ENCODE results near the gene APEH.

Gene APEH
- 112 to 122 reads per million in 2 donors for total RNA-seq

DNA sequence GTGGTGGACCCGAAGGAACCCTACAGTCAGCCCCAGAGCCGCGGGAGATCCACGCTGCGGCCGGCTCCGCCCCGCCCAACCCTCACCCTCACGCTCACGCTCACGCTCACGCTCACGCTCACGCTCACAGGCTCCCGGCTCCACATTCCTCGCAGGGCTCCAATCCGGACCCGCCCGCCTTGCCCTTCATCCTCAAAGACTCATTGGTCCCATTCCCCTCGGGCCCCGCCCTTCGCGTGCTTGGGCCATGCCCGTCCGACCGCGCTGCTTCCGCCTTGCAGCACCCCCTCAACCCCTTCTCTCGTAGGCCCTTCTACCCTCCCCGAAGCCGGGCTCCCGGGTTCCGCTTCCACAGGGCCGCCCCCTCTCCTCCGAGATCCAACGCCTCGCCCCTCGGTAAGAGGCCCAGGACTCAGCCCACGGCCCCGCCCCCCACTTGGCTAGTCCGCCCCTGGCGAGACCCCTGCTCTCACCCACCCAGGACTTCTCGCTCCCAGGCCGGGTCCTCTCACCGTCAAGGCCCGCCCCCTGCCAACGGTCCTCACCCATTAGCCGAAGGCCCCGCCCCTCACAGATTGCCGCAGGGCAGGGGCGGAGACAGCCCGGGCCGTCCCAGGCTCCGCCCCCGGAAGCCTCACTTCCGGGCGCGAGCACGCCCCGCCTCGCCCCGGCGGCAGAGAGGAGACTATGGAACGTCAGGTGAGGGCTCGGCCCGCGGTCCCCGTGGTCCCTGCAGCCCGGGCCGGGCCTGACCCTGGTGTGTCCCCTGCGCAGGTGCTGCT is at the start of gene APEH:
Gene APEH (plus strand): TSS at position 637 of the 782 bp plus-strand sequence. CDS start 51 bp downstream, at position 688.
- DNase-seq, result no peak

DNA sequence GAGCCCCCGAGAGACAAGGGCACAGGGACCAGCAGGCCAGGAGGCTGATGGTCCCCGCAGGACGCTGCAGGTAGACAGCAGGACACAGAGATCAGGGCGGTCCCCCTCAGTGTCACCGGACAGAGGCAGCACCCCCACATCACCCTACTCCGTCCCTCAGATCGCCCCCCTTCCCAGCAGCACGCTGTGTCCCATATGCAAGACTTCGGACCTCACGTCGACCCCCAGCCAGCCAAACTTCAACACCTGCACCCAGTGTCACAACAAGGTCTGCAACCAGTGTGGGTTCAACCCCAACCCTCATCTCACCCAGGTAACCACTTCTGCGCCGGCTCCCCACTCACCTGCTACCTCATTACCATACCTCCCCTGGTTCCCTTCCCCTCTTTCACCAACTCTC is 49.1 kb upstream of the APEH start:
- DNase-seq, result no peak

DNA sequence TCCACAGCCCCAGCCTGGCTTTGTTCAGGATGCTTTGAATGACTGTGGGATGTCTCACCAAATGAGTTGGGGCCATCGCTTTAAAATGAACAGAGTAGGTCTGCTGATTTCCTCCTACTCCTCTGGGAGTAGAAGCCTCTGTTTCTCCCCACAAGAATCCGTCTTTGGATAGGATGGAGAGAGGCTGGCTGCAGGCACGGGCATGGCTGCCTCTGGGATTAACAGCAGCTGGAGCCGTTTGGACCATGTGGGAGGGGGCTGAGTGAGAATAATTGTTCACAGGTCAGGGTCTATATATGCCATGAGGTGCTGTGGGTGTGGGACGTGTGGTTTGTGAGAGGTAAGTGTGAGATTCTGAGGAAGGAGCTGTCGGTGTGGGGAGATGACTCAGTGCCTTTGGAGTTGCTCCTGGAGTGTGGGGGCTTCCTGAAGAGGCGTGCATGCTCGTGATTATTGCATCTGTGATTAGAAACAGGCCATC is 48.0 kb upstream of the APEH start:
- no peak for DNase-seq

DNA sequence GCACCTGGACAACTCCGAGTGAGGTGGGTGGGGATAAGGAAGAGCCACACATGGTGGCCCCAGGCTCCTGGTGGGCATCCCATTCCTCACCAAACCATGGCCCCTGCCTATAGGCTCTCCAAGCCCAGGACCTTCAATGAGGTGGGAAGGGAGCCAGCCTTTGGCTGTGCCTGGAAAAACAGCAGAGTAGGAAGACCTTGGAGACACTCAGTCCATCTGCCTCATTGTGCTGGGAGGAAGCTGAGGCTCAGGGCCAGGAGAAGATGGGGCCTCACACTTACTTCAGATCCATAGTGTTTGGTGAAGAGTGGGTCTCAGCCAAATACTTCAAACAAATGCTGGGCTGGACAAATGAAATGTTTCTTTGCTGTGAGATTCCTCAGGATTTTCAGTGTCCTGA is 47.4 kb upstream of the APEH start:
- no peak for DNase-seq

DNA sequence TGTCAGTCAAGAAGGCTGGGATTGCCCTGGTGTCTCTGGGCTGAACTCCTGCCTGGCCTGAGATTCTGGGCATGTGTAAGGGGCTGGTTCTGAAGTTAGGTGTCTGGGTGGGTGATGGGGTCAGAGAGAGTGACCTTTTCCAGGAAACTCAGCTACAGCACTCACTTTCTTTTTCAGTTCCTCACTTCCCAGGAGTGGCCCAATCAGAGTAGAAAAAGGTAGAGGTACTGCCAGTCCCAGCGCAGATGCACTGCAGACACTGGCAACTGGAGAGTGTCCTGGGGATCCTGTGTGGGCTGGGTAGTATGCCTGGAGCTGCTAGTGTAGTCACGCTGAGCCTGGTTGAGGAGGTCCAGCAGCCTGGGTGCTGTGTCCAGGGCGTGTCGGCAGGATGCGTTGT is 46.5 kb upstream of the APEH start:
- no peak for DNase-seq

DNA sequence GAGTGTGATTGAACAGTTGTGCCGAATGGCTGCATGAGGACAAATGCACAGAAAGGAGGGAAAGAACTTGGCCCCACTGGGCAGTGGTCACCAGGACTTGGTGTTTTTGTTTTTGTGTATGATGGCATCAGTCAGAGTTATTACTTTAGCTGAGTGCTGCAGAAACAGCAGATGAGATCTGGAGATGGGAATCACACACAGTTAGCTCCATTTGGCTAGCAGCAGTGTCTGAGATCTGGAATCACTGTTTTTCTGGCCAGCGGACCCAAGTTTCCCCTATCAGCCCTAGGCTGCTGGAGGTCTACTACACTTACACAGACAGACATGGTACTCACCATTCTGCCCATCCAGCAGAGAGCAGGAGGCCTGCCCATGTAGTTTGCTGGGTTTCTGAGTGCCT is 45.9 kb upstream of the APEH start:
- DNase-seq, result no peak

DNA sequence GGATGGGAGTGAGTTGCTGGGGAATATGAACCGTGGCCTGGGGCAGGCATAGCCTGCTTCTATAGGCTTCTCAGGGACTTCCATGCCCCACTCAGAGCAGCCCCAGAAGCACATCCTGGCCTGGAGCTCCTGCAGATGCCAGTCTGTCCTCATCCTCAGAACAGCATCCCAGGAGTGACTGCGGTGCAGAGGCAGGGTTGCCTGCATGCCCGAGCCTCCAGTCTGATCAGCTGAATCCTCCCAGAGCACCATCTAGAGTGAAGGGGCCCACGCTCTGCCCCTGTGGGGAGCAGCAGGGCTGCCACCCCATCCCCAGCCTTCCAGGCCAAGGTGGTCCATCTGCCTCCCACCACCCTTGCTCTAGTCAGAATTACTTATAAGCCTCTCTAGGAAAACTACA is 44.7 kb upstream of the APEH start:
- no peak for DNase-seq

DNA sequence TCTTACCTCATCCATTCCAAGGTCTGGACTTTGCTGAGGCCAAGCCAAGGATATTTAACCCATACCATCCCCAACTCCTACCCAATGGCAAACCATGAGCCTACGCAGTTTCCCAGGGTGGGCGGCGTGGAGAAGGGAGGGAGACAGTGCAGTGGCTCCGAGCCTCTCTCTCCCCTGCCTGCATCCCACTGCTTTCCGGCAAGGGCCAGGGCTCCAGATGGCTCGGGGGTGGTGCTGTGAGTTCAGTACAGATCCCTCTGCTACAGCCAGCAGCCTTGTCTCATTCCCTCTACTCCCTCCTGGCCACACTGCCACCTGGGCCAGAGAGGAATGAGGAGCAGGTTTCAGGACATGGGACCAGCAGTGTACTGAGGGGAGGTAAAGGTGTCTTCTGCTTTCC is 44.3 kb upstream of the APEH start:
- no peak for DNase-seq

DNA sequence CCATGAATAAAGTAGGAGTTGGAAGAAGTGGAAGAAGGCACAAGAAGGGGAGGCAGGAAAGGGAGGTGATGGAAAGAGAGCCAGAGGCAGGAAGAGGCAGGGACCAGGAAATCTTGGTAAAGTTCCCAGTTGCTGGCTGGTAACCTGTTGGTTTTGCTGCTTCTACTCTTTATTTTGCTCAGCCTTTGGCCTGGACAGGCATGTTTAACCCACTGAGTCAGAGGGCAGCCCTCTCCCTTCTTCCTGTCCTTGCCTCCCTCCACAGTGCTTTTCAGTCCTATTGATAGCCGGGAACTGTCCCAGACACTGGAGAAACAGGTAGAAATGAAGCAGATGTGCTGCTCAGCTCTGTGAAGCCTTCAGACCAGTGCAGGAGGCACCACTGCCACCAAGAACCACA is 43.4 kb upstream of the APEH start:
- DNase-seq, result no peak

DNA sequence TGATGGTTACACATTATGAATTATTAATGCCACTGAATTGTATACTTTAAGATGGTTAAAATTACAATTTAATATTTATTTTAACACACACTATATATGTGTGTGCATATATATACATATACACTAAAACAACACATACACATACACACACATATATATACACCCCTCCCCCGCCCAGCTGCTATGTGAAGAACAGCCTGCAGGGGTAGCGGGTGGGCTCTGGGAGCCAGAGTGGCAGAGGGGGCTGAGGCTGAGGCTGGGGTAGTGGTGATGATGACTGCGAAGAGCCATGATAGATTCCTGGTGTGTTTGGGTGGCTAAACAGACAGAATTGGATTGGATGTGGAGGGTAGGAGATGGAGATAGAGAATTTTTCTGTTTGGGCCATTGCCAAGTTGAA is 39.4 kb upstream of the APEH start:
- no peak for DNase-seq

DNA sequence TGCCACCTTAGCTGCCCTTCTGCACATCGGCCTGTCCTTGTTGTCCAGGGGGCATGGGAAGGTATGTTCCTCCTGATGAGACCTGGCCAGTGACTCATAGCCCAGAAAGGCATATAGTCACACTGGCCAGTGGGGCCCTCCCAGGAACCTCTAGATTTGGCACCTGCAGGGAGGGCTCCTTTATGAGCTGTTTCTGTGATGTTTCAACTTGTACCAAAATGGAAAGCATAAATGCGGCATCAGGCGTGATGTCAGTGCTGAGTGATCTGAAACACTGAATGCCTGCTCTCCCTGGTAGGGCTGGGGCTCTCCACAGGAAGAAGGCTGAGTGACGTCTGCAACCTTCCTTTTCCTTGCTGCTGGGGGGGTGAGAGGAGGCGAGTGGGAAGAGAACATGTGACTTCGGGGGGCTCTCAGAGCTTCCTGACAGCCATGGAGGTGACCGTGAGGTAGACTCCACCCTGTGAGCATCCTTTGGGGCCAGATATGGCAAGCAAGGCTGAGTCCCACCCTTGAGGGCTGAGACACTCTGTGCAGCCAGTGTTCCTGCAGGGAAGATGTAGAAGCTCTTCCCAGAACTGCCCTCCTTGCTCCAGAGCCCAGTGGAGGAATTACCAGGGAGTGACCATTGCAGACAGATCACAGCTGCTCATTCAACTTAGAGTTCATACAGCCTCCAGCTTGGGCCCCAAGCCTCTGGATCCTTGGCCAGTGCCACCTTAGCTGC is 37.1 kb upstream of the APEH start:
- DNase-seq, result no peak

DNA sequence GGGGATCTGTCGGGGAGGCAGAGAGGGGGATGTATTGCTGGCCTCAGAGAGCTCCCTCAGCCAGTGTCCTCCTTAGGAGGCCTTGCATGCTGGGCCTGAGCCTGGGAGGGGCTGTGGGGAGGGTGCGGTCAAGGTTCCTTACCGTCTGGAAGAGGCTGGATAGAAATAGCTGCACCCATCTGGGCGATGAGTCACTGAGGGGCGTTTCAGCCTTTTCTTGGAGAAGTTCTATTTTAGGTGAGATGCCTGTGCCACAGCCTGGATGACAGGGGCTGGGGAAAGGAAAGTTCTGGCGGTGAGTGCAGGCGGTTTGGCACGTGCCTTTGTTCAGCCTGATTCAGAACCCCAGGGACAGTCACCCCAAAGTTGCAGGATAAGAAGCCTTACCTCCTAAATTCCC is 35.7 kb upstream of the APEH start:
- no peak for DNase-seq

DNA sequence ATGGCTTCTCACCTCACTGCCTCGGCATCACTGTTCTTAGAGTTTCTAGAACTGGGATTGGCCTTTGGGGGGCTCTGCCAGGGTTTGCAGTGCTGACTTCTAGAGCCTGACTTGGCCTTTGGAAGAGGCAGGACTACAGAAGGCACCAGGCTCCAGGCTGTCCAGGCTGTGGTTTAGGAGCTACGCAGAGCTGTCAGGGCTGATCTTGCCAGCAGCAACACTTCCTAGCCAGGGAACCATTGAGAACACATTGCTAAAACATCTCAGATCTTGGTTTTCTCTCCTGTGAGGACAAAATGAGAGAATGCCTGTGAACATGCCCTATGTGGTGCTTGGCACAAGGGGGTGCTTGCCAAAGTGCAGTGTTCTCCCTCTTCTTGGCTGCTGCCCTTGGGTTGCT is 34.6 kb upstream of the APEH start:
- DNase-seq, result no peak

DNA sequence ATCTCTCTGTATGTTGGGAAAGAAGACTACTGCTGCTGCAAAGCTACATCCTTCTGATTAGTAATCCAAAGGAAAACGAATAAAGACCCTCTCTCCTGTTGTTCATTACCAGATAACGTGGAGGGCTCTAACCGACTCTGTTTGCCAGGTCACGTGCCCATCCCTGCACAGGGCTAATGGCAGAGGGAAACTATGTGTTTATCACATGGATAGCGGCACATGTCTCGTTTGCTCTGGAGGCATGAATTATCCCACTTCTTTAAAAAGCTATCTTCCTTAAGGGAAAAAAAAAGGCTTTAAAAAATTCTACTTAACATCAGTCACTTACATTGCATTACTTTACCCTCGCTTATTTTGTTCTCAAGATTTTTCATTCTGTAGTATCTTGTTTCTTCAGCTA is 32.9 kb upstream of the APEH start:
- no peak for DNase-seq

DNA sequence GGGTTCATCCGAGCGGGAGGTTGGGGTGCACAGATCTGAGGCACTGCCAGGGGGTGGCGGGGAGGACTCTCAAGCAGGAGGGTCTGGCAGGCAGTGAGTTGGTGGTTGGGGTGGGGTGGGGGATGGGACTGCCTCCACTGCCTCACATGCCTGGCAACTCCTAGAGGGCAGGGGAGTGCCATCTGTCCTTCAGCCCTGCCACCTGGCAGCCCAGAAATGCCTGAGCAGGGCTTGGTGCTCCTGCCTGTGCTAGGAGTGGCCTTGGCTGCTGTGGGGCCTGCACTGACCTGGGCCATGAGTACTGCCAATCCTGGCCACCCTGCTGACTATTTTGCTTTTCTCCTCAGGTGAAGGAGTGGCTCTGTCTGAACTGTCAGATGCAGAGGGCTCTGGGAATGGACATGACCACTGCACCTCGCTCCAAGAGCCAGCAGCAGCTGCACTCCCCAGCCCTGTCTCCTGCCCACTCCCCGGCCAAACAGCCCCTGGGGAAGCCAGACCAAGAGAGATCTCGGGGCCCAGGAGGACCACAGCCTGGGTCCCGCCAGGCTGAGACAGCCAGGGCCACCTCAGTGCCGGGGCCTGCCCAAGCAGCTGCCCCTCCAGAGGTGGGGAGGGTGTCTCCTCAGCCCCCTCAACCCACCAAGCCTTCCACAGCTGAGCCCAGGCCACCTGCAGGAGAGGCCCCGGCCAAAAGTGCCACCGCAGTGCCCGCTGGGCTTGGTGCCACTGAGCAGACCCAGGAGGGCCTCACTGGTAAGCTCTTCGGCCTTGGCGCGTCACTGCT is 32.0 kb upstream of the APEH start:
- DNase-seq, result no peak

DNA sequence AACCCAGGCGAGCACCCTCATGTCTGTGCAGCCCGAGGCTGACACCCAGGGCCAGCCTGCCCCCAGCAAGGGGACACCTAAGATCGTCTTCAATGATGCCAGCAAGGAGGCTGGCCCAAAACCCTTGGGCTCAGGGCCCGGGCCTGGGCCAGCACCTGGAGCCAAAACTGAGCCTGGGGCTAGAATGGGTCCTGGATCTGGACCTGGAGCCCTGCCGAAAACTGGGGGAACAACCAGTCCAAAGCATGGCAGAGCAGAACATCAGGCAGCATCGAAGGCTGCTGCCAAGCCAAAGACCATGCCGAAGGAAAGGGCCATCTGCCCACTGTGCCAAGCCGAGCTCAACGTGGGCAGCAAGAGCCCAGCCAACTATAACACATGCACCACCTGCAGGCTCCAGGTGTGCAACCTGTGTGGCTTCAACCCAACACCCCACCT is 31.4 kb upstream of the APEH start:
- no peak for DNase-seq

DNA sequence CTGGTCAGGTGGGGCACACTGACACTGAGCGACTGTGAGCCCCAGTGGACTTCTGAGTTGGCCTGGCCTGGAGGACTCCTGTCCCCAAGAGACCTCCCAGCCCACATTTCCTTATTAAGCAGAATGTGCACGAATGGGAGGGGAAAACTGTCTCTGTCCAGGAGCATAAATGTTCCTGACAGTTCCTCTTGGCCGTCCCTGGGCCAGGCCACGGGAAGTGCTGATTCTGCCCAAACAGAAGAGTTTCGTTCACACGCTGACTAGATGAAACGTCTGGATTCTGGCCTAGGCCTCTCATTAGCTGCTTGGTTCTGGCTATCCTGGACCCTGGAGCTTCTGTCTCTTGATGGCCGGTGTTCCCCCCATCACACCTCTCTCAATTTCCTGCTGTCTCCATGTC is 29.5 kb upstream of the APEH start:
- DNase-seq, result no peak

DNA sequence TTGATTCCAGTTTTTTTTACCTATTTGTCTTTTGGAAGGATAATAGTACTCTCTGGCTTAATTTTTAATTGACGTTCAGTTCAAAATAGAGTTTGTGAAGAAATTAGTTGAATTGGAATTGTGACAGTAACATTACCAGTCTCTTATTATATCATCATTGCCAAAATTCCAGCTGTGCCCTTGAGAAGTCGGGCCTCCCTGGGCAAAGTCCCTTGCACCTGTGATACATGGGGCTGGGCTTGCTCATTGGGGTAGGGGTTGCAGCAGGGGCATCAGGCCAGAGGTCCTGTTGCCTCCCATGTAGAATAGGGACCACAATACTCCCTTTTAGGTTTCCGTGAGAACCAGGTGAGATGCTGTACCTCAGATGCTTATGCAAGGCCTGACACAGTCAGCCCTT is 27.9 kb upstream of the APEH start:
- no peak for DNase-seq

DNA sequence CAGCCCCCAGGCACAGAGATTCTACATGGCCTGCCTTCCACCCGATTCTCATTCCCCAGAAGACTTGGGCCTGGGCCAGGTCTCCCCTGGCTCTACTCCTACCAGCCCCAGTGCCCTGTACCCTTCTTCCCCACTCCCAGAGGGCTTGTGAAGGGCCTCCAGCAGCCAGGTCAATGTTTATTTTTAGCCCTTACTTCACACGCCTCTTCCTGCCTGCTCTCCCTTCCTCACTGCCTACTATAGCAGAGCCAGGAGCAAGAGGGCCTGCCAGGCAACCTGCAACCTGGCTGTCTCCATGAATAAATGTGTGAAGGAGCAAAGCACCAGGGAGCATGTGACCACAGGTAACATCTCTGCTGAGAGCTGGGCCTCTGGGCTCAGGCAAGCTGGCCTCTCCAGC is 26.4 kb upstream of the APEH start:
- no peak for DNase-seq

DNA sequence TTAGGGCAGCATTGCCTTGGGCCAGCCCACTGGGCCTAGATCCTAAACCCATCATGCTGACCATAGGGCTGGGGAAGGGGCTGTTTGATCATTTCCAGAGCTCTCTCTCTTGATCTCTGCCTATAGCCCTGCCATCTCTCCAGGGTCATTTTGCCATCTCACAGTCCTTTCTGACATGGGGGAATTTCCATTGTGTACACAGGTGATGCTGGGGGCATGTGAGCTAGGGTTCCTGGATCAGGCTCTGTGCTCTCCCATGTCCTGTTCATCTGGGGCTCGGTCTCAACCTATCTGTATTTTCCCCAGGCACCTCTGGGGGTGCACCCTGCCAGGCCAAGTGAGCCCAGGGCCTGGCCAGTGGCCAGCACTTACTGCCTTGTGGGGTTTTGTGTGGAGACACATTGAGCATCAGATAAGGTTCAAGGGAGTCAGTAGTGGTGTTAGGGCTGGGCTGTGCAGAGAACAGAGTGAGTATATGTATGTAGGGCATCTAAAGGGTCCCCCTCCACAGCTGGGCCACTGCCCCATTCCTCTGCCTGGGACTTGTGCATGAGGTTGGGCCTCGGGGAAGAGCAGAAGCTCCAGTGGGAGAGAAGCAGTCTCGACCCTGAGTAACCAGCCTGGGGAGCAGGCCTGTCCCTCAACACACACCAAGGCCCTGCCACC is 25.7 kb upstream of the APEH start:
- no peak for DNase-seq

DNA sequence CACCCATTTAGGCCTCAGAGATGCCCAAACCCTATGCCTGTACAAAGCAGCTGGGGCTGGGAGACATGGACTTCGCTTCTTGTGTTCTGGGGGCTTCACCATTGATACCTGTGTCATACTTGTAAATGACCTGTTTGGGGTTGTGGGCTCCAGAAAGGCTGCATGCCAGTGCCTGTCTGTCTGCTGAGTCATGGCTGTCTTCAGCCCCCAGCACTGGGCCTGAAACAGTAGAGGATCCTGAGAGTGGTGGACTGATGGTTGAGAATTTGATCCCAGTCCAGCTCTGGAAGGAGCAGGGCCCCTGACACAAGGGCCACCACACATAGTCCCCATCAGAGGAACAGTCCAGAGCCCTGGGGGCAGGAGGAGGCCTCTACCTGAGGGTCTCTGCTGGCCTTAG is 24.6 kb upstream of the APEH start:
- no peak for DNase-seq

DNA sequence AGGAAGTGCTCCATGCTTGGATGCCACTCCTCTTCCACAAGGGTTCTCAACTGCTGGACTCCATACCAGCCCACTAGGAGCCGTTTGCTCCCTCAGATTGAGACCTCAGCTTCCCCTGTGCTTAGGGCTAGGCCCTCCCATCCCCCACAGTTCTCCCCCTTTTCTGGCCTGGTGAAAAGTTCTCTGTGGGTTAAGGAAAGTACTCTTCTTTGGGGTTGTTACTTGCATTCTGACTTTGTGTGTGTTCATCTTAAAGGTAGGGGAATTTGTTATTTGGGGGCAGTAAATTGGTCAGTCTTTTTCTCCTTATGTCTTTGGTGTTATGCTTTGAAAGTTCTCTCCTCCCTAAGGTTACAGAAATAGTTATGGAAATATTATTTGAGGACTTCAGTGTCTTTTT is 24.0 kb upstream of the APEH start:
- no peak for DNase-seq

DNA sequence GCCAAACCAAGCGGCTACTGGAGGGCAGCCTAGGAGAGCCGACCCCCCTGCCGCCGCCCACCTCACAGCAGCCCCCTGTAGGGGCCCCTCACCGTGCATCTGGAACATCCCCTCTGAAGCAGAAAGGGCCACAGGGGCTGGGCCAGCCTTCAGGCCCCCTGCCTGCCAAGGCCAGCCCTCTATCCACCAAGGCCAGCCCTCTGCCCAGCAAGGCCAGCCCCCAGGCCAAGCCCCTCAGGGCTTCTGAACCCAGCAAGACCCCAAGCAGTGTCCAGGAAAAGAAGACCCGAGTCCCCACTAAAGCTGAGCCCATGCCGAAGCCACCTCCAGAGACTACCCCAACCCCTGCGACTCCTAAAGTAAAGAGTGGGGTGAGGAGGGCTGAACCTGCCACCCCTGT is 23.5 kb upstream of the APEH start:
- no peak for DNase-seq

Measured in activated gamma-delta T cell (primary cell).